AG08396 (cell line): Measurements from ENCODE around the gene SORT1.
A peak's percentile ranks its signal among the peaks of the same experiment; 100 is the strongest.
"Not testable (repeated sequence)": the region's sequence is repeated elsewhere in the genome, so short reads cannot be mapped to it uniquely, and the experiment has no call there.

ENCODE experiments used
- DNase-seq: peaks from one replicate; pipeline ENCODE4 v3.0.0; 2012; ENCODE audit warnings: low spot score, mixed read lengths

SORT1 gene

GRCh38 chr1:109379907-109380306 is 17.8 kb downstream of the SORT1 start:
- no peak for DNase-seq

GRCh38 chr1:109379422-109379821 is 18.3 kb downstream of the SORT1 start:
- no peak for DNase-seq

GRCh38 chr1:109377698-109378097 is 20.0 kb downstream of the SORT1 start:
- DNase-seq, result no peak

- not testable (repeated sequence) for DNase-seq
Measured at GRCh38 chr1:109373696-109374095, 24.0 kb downstream of the SORT1 start.

GRCh38 chr1:109373126-109373525 is 24.6 kb downstream of the SORT1 start:
- no peak for DNase-seq

- DNase-seq, result no peak
Measured at GRCh38 chr1:109372281-109372680, 25.4 kb downstream of the SORT1 start.

GRCh38 chr1:109371341-109371739 is 26.4 kb downstream of the SORT1 start:
- peak; percentile 49 for DNase-seq

GRCh38 chr1:109370712-109371340 is 26.9 kb downstream of the SORT1 start:
- peak; percentile 73 for DNase-seq

- peak; percentile 39 for DNase-seq
Measured at GRCh38 chr1:109369167-109369746, 28.5 kb downstream of the SORT1 start.

GRCh38 chr1:109368464-109368863 is 29.3 kb downstream of the SORT1 start:
- no peak for DNase-seq

- no peak for DNase-seq
Measured at GRCh38 chr1:109367626-109368025, 30.1 kb downstream of the SORT1 start.

- no peak for DNase-seq
Measured at GRCh38 chr1:109365642-109366204, 32.0 kb downstream of the SORT1 start.

GRCh38 chr1:109361649-109362048 is 36.1 kb downstream of the SORT1 start:
- no peak for DNase-seq

GRCh38 chr1:109361069-109361468 is 36.6 kb downstream of the SORT1 start:
- DNase-seq, result no peak

- no peak for DNase-seq
Measured at GRCh38 chr1:109357616-109358015, 40.1 kb downstream of the SORT1 start.

GRCh38 chr1:109356915-109357314 is 40.8 kb downstream of the SORT1 start:
- DNase-seq, result no peak

GRCh38 chr1:109356505-109356904 is 41.2 kb downstream of the SORT1 start:
- DNase-seq, result no peak

GRCh38 chr1:109354929-109355328 is 42.8 kb downstream of the SORT1 start:
- no peak for DNase-seq

- DNase-seq, result no peak
Measured at GRCh38 chr1:109351457-109351856, 46.3 kb downstream of the SORT1 start.

GRCh38 chr1:109350655-109351054 is 47.1 kb downstream of the SORT1 start:
- no peak for DNase-seq

- DNase-seq, result no peak
Measured at GRCh38 chr1:109350182-109350581, 47.5 kb downstream of the SORT1 start.

- no peak for DNase-seq
Measured at GRCh38 chr1:109347511-109347910, 50.2 kb downstream of the SORT1 start.
